HG02678 (cell line): Measurements from ENCODE around the gene DMBX1.

Experiments
- ATAC-seq: cut with Tn5 transposase; IDR thresholded peaks from one replicate; pipeline ENCODE4 v1.9.1; 2021; ENCODE audit warnings: mild to moderate bottlenecking, moderate library complexity; ENCODE audit not compliant: unreplicated experiment

The DMBX1 gene

DNA sequence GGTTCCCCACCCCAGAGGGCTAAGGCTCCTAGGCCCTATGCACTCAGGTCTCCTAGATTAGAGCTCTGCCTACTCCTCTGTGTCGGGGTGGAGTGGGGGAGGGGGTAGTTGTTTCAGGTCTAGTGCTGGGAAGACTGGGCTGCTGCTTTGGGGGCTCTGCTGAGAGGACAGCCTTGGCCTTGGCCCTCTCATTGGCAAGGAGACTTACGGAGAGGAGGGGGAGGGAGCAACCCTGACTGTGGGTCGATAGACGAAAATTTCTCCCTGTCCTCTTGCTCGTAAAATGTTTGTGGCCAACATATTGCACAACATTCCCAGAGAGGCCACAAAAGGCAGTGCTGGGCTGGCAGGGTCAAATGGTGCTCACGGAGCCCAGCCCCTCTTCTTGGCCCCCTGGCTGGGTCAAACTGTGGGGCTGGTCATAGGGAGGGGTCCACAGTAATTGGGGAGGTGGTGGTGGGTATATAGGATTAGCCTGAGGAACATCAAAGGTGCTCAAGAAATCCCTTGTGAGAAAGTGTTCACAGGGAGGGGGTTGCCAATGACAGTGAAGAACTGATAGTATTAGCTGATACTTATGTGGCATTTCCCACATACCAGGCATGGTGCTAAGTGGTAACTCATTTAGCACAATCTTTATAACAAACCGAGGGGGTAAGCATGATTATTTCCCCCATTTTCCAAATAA is 8.5 kb upstream of the DMBX1 start:
- no peak for ATAC-seq

DNA sequence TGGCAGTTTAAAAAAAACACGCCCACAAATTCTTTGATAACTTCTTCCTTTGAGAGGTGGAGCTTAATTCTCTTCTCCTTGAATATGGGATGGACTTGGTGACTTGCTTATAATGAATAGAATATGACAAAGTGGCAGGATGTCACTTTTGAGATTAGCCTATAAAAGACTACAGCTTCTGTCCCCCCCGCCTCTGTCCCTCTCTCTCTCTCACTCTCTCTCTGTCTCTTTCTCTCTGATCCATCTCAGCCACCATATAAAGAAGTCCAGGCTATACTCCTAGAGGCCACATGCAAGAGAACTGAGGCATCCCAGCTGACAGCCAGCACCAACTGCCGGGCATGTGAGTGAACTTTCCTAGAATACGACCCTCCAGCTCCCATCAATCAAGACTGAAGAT is 7.7 kb upstream of the DMBX1 start:
- no peak for ATAC-seq

DNA sequence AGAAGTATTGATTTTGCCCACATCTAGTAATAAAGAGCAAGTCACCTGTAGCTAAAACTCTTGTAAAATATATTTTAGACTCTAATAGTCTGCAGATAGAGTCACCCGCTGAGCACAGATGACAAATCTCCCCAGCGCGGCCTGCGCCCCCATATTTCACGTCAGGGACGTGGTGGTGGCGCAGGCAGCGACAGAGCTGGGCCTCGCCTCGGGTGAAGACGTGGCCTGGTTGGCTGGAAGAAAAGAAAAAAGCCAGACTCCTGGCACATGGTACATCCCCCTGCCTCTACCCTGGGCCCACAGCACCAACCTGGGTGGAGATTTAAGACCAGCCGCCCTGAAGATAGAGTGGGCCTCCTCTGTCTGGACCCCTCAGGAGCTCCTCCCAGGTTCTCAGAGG is 6.0 kb upstream of the DMBX1 start:
- no peak for ATAC-seq

DNA sequence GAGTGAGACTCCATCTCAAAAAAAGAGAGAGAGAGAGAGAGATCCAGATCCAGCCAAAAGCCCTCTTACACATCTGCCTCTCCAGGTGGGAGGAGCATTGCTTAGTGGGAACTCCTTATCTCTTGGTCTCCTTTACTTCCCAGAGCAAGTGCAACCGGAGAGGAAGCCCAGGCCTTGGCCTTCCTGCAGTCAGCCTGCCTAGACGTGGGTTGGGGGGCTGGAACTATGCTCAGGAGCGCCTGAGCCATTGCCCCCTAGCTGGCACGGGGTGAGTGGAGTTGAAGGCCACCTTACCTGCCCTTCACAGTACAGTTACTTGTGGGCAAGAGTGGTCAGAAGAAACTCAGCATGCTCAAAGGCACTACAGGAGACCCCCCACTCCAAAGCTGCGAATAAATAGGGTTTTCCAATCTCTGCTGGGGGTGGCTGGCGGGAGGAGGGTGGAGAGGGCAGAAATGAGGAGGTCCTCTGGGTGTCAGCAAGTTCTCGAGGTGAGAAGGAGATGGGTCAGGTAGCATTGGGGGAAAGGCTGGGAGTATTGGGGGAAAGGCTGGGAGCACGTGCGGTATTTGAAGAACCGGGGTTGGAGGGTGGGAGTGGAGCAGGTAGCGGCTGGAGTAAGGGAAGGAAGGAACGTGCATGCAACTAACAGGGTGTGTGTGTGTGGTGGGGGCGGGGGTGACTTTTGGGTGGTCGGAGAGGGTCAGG is 4.7 kb upstream of the DMBX1 start:
- no peak for ATAC-seq

DNA sequence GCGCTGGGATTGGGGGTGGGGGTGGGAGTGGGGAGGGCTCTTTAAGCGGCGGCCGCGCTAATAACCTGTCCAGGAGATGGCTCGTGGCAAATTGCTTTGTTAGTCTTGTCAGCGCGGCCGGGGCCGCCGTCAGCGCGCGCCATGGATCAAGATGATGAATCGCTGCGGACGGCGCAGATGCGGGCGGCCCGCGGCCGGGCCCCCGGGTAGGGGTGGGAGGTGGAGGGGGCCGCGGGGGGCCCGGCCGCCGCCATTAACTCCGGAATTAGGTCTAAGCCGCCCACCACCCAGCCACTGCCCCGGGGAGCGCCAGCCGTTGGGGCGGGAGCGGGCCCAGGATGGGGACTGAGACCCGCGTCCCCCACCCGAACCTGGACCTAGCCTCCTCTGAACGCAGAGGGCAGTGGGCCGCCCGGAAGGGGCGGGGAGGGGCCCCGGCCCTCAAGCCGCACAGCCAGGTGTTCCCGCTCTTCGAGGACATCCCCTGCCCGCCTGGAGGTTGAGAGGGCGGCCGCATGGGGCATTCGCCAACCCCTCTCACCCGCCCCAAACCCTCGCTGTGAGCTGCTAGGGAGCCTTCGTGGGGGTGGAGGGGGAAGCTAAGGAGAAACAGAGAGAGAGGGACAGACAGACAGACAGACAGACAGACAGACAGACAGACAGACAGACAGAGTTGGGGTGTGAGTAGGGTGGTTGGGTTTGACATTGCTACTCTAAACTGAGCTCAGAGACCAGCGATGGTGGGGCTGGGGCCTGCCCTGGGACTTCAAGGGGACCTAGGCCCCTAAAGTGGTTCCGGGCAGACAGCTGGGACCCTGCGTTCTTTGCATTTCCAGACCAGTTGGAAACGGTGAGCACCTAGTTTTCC is 3.8 kb upstream of the DMBX1 start:
- ATAC-seq, result no peak

DNA sequence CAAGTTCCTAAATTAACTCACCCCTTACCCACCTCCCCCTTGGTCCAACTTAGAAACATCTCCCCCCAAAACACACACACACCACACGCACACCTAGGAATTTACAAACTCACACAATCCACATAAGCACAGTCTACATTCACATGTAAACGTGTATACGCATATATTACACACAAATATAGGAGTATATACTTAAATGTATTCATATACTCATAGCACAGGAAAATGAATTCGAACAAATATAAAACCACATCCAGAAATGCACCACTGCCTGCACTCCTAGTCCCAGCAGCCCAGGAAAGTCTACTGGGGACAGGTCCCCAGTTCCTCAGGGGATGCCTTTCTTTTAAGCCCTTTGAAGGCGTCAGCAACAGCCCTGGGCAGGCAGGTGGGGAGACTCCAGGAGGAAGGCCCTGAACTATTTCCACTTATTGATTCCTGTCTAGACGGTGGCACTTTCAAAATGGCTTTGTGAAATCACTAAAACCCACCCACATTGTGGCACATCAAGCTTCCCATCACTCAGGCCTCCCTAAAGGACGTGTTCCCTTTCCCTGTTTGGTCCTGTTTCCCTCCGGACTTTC is 3.1 kb upstream of the DMBX1 start:
- no peak for ATAC-seq

DNA sequence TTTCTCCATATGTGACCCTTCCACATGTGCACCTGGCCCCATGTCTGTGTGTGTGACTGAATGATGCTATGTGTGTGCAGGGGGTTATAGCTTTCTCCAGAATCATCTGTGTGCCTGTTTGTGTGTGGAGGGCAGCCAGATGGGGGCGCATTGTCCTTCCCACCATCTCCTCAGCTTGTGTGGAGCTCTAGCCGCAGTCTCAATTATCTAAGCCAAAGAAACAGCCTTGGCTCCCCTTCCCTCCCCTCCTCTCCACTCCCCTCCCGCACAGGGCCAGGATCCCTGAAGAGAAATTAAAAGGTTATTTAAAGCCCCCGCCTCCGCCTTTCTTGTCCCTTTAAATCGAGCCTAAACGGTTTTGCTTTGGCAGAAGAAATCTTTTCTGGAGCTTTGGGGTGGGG is 1.8 kb upstream of the DMBX1 start:
- no peak for ATAC-seq

DNA sequence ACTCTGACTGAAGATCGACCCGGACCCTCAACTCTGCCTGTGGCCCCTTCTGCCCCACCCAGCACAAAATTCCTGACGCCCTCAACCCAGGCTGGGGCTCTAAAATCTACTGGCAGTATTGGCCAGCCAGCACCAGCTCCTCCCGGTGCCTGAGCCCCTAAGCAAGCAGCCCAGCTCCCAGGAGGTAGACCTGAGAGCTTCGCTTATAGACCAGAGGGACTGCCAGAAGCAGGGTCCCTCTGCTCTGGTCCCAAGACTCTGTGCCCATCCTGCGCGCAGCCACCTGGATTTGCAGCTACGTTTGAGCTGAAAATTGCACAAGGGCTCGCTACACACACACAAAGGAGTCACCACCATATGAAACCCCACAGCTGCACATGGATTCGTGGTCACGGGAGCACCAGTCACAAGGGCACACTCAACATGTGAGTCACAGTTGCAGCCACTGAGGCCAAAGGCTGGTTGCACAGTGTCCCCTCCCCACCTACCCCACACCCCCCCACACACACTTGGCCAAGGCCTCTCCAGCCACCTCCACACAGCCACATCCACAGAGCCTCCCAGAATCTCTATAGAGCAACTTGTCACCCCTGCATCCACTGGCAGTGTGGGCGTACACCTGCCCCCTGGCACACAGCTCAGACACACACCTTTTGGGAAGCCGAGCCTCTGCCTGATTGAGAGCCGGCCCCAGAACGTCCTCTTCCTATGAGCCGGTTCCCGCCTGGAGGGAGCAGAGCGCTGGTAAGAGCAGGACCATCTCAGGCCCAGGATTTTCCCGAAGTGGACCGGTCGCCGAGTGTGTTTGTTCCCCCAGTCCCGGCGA is 1.1 kb upstream of the DMBX1 start:
- no peak for ATAC-seq

DNA sequence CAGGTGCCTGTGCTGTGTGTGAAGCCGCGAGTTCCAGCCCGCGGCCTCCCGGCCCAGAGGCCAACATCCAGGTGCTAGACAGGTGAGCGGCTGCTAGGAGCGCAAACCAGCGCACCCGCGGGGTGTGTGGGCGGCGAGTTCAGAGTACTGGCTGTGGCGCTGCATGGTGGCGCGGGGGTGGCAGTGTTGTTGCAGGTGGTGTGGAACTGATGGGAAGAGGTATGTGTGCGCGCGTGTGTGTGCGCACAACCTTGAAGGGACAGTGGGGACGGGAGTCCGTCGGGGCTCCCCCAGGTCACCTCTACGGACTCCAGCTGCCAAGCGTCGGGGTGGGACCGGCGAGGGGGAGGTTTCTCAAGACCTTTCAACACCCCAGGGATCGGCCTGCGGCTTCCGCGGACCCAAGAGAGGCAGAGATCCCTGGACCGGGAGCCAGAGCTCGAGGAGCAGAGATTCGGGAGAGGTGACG is 433 bp upstream of the DMBX1 start:
- ATAC-seq, result no peak

DNA sequence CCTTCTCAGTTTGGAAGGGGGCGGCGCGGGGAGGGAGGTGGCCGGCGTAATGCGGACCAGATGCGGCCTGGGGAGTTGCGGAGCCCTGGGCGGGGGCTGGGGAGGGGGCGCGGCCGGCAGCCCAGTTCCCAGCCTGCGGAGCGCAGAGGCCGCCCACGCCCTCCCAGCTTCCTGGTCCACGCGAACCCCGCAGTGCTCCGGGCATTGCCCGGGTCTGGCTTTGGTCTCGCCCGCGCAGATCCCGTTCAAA is 695 bp downstream of the DMBX1 start:
- ATAC-seq, result no peak

DNA sequence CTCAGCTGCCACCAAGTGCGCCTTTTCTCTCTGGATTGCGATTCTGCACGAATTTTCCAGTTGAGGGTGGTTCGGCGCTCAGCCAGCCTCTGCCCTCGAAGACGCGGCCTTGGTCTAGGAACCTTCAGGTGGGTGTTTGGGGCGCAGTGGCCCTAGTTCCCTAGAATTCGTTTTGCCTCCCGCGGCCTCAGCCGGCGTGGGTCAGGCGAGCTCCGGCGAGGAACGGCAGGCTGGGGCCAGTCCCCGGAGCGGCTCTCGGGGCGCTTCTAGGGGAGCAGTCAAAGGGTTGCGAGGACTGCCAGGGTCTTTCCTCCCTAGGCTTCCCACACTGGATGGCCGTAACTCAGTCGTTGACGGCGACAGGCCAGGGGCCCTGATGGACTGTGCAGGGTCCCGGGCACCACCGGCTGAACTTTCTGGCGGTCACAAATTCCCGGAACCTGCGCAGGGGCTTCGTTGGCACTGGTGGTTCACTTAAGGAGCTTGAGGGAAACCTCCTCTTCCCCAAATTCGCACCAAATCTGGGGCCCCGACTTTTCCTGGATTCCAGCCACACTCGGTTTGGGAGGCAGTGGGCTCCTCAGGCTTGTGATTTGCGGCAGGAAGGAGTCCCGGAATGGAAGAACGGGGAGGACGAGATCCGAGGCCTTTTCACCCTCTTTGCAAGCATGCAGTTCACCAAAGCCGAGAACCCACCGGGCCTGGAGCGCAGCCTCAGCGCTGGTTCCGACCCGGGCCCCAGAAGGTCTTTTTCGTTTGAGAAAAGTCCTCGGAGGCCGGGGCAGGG is 1.2 kb downstream of the DMBX1 start:
- ATAC-seq, result no peak

DNA sequence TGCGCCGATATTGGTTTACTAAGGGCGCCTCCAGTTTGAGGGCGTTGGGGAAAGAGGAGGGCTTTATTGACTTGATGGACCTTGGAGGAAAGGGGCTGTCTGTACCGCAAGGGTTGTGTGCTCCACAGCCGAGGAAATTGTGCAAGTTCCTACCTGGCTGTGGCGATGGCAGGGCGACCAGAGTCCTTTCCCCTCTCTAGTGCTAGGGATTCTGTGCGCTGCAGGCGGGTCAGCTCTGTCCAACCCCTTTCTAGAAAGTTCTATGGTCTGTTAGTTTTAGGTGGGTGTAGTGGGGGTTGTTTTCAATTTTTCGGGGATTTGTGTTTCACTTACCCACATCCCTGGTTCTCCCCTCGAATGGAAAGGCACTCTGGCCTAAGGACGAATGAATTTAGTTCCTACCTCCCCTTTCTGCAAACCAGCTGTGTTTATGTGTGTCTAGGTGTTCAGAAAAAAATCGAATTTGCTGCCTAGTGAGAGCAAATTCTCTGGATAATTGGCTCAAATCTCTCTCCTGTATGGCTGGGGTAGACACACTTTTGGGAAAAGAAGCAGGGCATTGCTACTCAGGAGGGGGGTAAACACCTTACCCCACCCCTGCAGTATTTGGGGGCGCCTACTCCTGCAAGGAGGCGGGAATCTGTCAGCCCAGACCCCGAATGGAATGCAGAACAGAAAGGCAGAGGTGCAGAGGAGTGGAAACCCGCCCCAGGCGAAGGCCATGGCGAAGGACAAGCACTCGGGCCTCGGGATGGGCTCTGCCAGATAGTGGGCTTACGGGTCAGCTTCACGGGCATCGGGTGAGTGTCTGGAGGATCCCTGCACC is 2.0 kb downstream of the DMBX1 start:
- no peak for ATAC-seq

DNA sequence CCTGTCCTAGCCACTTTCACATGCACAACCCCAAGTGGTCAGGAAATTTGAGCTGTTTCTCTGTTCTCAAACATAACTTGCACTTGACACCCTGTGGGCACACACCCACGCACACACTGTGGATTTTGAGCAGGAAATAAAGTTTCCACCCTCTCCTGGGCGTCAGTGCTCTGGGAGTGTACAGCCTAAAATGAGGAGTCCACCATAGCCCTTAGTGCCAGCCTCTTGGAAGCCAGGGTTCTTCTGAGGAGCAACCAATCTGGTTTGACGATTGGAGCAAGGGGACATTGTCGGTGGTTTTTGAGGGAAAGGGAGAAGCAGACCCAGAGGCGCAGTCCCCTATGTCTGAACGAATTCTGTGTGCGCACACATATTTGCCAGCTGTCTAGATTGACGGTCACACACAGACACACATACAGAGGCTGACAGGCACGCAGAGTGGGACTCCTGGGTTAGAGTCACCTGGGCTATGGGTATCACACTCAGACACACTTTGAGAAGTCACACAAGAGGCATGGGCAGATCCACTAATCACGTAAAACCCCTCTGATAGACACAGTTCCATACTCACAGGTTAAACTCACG is 2.7 kb downstream of the DMBX1 start:
- no peak for ATAC-seq

DNA sequence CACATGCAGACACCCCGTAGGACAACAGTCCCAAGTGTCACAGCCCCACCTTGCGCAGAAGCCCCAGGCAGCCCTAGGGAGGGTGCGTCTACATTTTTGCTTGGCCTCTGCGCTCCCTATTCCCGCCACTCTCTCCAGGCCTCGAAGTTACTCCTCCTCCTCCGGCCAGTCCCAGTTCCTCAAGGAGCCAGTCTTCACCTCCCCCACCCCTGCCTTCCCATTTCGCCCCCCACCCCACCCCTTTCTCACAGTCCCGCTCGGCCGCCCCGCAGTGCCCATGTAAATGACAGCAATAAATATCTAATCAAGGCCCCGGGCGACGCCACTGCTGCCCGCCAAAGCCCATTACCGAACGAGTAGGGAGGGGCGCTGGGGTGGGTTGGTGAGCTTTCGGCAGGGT is 3.2 kb downstream of the DMBX1 start:
- ATAC-seq, result no peak

DNA sequence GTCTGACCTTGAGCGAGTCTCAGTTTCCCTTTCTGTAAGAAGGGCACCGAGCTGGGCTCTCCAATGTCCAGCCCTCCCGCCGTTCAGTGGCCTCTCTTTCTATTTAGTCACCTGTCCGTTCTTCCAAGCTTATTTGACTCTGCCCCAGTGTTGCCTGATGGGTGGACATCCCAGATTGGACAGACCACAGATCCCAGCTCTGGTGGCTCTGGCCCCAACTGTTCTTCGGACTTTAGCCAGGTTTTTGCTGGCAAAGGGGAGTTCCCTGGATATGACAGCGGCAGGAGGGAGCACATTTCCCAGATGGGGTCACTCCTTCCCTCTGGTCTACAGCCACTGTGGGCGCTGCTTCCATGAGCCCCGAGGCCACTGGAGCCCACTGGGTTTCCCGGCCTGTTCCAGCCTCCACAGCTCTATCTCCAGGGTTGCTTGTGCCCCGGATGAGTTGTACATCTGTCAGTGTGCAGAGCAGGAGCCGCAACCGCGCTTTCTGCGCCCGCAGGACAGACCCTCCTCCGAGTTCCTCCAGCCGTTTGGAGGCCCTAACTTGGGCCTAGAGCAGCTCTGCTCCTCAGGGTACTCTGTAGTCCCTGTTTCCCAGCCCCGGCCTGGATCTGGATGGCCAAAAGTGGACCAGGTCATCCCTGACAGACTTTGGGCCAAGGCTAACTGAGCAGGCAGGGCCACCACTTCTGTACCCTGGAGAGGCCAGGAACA is 3.8 kb downstream of the DMBX1 start:
- no peak for ATAC-seq

DNA sequence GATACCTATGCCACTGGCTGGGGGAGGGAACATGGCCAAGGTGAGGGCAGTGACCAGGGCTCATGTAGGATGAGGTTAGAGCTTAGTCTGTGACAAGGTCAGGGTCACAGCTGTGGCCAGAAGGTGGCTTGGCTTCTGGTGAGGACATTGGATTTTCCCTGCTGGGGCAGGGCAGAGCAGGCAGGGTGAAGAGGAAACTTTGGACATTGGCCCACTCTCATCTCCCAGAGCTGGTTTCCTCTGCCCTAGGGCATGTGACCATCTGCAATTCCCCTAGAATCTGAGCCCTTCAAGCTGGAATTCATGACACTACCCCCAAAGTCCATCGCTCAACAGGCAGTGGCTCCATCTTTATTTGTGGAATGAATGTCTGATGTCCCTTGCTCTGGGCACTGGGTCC is 5.3 kb downstream of the DMBX1 start:
- ATAC-seq, result no peak

DNA sequence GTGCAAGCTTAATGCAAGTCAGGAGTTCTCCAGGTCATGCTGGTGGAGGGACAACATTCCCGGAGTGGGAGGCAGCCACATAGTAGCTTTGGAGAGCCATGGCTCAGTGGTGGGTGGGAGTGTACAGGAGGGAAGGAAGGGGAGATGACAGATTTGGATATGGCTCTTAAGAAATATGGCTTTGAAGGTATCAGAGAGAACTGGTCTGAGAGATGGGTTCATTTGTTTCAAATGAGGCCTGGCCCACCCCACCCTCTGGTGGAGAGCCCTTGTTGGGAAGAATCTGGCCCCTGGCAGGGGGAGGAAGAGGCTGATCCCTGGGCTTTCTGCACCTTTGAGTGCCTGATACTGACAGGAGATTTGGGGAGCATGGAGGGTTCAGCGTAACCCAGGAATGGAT is 6.1 kb downstream of the DMBX1 start:
- no peak for ATAC-seq

DNA sequence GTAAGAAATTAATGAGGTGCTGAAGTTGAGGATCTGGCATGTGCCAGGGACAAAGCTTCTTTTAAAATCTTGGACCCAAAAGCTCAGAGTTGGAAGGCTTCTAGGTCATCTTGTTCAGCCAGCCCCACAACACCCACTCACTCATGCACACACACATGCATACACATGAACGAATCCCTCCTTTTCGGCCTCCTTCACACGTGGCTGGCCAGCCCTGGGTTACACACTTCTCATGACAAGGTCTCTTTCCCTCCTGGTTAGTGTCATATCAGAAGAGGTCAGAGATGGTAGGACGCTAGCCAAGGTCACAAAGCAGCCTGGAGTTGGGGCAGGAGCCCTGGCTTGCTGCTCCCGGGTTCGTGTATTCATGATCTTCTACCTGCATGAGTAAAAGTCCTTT is 6.9 kb downstream of the DMBX1 start:
- ATAC-seq, result no peak
